ENCODE data around the gene GORASP1.

The GORASP1 gene

DNA sequence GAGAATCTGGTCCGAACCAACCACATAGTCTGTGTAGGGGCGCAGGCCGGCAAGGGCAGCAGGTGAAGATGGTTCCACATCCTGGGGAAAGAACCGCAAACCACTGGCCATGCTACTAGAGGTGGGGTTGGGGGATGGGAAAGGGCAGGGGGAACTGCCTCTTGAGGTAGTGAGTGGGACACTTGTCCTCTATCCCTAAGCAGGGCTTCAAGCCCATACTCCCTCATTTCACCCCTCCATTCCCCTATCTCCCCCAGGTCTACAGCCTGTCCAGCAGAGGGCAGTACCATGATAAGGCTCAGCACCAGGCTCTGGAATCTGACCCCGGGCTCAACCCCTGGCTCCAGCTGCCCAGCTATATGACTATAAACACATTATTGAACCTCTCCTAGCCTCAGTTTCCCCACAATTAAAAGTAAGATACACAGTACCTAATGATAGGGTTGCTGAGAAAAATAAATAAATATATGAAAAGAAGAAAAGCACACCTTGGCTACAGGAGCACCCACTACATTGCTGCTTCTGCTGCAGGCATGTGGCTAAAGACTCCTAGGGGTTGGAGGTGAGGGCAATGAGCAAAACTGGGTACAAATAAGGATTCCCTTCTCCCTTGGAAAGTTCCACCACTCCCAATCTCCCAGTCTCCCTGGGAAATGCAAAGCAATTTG is 6.3 kb downstream of the GORASP1 start:
- no peak for DNase-seq

GRCh38 chr3:39100500-39100886 is 6.9 kb downstream of the GORASP1 start:
- DNase-seq = no peak

- DNase-seq = no peak
Observed at GRCh38 chr3:39099738-39100499, 7.5 kb downstream of the GORASP1 start.

DNA sequence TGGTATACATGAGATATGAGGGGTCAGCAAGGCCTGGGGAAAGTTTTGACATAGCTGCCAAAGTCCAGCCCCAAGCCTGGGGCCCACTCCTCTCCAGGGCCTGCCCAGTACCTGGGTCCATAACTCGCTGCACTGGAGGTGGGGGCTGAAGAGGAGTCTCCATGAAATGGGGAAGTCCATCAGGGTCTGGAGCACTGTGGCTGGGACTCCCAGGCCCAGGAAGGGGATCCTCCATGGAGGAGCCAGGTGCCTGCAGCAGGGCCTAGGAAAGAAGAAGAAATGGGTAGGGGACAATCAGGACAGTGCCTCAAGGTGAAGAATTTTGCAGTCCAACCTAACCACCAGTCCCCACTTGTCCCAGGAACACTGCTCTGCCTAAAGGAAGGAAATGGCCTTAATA is 8.2 kb downstream of the GORASP1 start:
- no peak for DNase-seq

DNA sequence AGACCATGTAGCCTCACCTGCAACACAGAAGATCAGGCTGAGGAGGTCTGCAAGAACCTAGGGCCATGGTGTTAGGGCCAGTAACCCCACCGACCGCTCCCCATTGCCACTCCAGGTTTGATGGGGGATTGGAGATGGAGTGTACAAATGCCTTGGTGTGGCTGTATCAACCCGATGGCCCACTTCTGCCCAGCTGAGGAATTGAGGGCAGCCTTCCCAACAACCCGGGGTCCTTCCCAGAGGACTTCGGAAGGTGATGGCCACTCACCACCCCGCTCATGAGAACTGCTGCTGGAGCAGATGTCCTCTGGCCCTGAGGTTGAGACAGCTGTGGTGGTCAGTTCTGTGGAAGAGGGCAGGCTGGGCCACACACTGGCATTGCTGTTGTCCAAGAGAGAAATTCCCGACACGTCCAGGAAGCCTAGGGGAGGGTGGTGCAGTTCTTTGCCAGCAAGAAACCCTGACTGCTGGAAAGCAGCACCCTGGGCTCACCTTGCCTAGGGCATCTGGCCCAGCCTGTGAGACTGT is 8.9 kb downstream of the GORASP1 start:
- no peak for DNase-seq

- no peak for DNase-seq
Observed at GRCh38 chr3:39097716-39098472, 9.5 kb downstream of the GORASP1 start.

- DNase-seq = no peak
Observed at GRCh38 chr3:39096775-39097174, 10.7 kb downstream of the GORASP1 start.

GRCh38 chr3:39095778-39096177 is 11.6 kb downstream of the GORASP1 start:
- no peak for DNase-seq

GRCh38 chr3:39094851-39095677 is 12.4 kb downstream of the GORASP1 start:
- no peak for DNase-seq

- DNase-seq = no peak
Observed at GRCh38 chr3:39090922-39091321, 16.5 kb downstream of the GORASP1 start.

GRCh38 chr3:39088889-39089288 is 18.5 kb downstream of the GORASP1 start:
- DNase-seq = no peak

DNA sequence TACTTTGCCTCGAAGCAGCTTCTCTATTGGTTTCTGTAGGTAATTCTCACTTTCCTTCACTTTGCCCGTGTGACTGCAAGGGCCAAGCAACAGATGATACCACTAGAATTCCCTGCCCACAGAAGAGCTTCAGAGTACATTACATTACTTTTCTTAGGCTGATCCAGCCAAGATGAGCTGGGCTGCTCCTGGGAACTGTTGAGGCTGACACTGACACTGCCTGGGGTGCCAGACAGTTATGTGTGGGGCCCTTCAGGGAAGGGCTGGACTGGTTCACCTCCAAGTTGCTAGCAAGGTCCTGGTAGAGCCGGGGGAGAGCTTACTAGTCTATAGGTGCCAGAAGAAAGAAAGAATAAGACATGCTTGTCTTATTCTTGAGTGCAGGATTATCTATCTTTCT is 19.0 kb downstream of the GORASP1 start:
- no peak for DNase-seq

- no peak for DNase-seq
Observed at GRCh38 chr3:39086144-39086543, 21.3 kb downstream of the GORASP1 start.

GRCh38 chr3:39082666-39083313 is 24.6 kb downstream of the GORASP1 start:
- DNase-seq = no peak

DNA sequence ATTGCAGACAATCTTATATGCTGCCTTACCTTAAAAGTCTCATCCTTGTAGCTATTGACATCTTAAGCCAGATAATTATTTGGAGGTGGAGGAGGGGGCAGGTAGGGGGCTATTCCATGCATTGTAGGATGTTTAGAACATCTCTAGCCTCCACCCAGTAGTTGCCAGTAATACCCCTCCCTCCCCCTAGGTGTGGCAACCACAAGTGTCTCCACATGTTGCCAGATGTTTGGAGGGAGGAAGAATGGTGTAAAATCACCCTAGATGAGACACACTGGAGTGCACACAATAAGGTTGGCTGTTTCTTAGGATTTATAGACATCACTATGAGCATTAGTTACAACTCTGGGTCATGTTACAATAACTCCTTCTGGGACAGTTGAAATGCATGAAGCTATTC is 27.4 kb downstream of the GORASP1 start:
- no peak for DNase-seq

- DNase-seq = no peak
Observed at GRCh38 chr3:39079530-39079929, 27.9 kb downstream of the GORASP1 start.

GRCh38 chr3:39075910-39076309 is 31.5 kb downstream of the GORASP1 start:
- no peak for DNase-seq

- DNase-seq = no peak
Observed at GRCh38 chr3:39068556-39068955, 38.9 kb downstream of the GORASP1 start.

GRCh38 chr3:39067286-39067685 is 40.1 kb downstream of the GORASP1 start:
- no peak for DNase-seq

DNA sequence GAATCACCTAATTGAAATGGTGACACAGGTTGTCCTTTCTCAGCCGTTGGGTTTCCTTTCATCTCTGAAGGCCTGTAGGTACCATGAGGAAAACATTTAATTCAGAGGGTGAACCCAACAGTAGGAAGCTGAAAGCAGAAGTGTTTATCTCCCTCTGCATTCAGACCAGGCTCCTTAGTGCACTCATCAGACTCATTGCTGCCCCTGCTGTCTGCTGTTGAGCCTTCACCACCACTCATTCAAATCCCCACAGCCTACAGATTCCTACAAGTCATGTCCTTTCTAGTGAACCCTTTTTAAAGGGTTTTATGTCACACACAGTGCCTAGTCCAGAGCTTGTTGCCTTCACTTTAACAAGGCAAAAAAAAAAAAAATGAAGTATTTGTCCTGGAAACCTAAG is 42.2 kb downstream of the GORASP1 start:
- DNase-seq = no peak

DNA sequence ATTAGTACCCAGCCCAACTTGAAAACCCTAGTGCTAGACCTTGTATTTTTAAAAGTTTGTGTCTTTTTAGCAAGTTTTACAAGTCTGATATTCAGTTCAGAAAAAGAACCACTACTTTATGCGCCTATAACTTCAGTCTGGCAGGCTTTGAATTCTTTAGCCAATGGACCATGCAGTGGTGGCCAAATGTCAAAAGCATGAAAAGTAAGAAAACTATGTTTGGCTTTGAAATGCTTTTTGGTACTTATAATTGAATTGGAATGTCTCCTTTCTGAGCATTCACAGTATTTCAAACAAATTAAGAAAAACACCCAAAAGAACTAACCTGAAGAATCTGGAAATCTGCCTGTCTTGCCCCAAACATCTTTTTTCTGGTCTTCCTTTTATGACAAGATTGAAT is 42.8 kb downstream of the GORASP1 start:
- DNase-seq = no peak

DNA sequence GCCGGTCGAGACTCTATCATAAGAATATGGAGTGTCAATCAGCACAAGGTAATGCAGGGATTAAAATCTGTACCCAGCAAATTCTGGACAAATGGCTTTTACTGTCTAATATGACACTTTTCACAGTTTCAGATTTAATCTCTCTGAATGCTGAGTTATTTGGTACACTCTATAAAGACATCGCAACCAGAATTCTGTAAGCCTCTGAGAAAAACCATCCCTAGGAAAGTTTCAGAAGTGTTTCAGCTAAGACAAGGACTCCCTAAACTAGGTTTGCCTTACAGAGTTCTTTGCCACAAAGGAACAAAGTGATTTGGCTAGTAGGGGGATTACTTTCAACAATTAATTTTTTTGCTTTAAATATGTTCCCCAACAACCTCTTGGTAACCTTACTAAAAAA is 44.3 kb downstream of the GORASP1 start:
- DNase-seq = no peak

Data from SHP77 treated with DMSO at 0.1 percent for 48 hours (cell line).